ENCODE data around the gene TP53INP2. TPM values are rescaled to one million over a fixed set of nuclear protein-coding genes. Genes with fewer than 3 reads are reported as not detected.

The TP53INP2 gene
- total and polyA plus RNA-seq, 2 experiments from 2014 or later = 2.7 to 3.3 TPM

- H3K27me3 Mint-ChIP-seq (ENCODE audit: insufficient read depth, low read depth, poor library complexity) = no peaks in the 10 kb centered on the region
- H3K27me3 ChIP-seq (ENCODE audit: insufficient read depth) = no peaks in the 10 kb centered on the region
- no peaks in the 10 kb centered on the region for H3K4me1 ChIP-seq (ENCODE audit: insufficient read depth)
- H3K4me3 ChIP-seq = no peak overlapping the region
- no peaks in the 10 kb centered on the region for H3K79me2 ChIP-seq (replicated peaks; ENCODE audit: insufficient read depth)
- H2AFZ ChIP-seq = no peak overlapping the region
- ATAC-seq (no peak), DNase-seq (ENCODE audit: low spot score) (no peak)
- no peaks in the 10 kb centered on the region; the same call in 2 of the 3 replicates for H3K36me3 Mint-ChIP-seq (ENCODE audit: low read depth)
- no peak overlapping the region for H3K27ac Mint-ChIP-seq
- H3K27ac ChIP-seq (ENCODE audit: low read depth) = no peak overlapping the region
- no peak overlapping the region for H3K4me3 Mint-ChIP-seq
- no peaks in the 10 kb centered on the region for H3K9me3 Mint-ChIP-seq
- H3K4me2 ChIP-seq = no peak overlapping the region
- no peaks in the 10 kb centered on the region for H4K20me1 ChIP-seq (replicated peaks; ENCODE audit: insufficient read depth)
- no peaks in the 10 kb centered on the region for H3K4me1 Mint-ChIP-seq
- no peaks in the 10 kb centered on the region for H3F3A ChIP-seq (replicated peaks; ENCODE audit: low read depth)
- TF ChIP-seq JUNB (IDR thresholded peaks at IDR 0.05; ENCODE audit: unreplicated experiment) (no peak), STAT1 (IDR thresholded peaks at IDR 0.05; ENCODE audit: unreplicated experiment) (no peak), EZH2phosphoT487 (IDR thresholded peaks at IDR 0.05; ENCODE audit: unreplicated experiment) (no peak), EZH2 (IDR thresholded peaks at IDR 0.05; ENCODE audit: low read depth, unreplicated experiment) (no peak), ETS1 (IDR thresholded peaks at IDR 0.05) (no peak), CREB1 (CRISPR knock-in tag; IDR thresholded peaks at IDR 0.05; ENCODE audit: low read depth) (no peak), CTCF (conservative IDR thresholded peaks at IDR 0.05; ENCODE audit: low read depth in 2 of 2) (no peak), ZNF462 (CRISPR knock-in tag; IDR thresholded peaks at IDR 0.05) (no peak), POLR2AphosphoS5 (IDR thresholded peaks at IDR 0.05; ENCODE audit: low read depth) (no peak), NANOG (IDR thresholded peaks at IDR 0.05; ENCODE audit: borderline replicate concordance) (no peak), REST (IDR thresholded peaks at IDR 0.05; ENCODE audit: unreplicated experiment) (no peak), ZNF114 (CRISPR knock-in tag; IDR thresholded peaks at IDR 0.05) (no peak), ZNF331 (CRISPR knock-in tag; IDR thresholded peaks at IDR 0.05; ENCODE audit: low read depth) (no peak)
- H3K36me3 ChIP-seq (ENCODE audit: insufficient read depth) = no peaks in the 10 kb centered on the region
- H3K9me2 ChIP-seq (ENCODE audit: insufficient read depth) = no peaks in the 10 kb centered on the region
These were observed 40.7 kb downstream of the TP53INP2 start for GRCh38 chr20:34744847-34745246.
